ENCODE measurements around the gene VWA2. TPM values are rescaled to one million over a fixed set of nuclear protein-coding genes. Genes with fewer than 3 reads are reported as not detected.

VWA2 gene
- total and polyA plus RNA-seq, 10 of the 15 experiments (the other 5 are each of a cell fraction or from before 2014, with no cell fraction given) = 0.03 TPM; not detected in 9

- 38% methylated on average over 9 of the region's 9 CpGs for WGBS (ENCODE audit: insufficient coverage, insufficient replicate concordance, low lambda C conversion rate, missing lambda C conversion rate)
- no peaks in the 10 kb centered on the region for H3K36me3 ChIP-seq (ENCODE audit: control insufficient read depth in 2 of 2, insufficient read depth in 2 of 2, low read length in 1 of 2)
- H3K4me1 ChIP-seq (ENCODE audit: control insufficient read depth, insufficient read depth, low read length) = peaks cover 8% of the 10 kb centered on the region
- DNase-seq (ENCODE audit: low read depth, low spot score) (no peak), ATAC-seq (no peak), FAIRE-seq (no peak)
- TF ChIP-seq PAX5 (IDR thresholded peaks at IDR 0.05; ENCODE audit: borderline replicate concordance, low read depth, low read length) (no peak), KLF5 (IDR thresholded peaks at IDR 0.05; ENCODE audit: partially characterized antibody) (no peak), SMARCA5 (IDR thresholded peaks at IDR 0.05) (no peak), BHLHE40 (IDR thresholded peaks at IDR 0.05; ENCODE audit: borderline replicate concordance in 1 of 2, low read depth in 2 of 2, low read length in 1 of 2) (no peak), ETV6 (conservative IDR thresholded peaks at IDR 0.05 in 1 of 2, IDR thresholded peaks at IDR 0.05 in 1 of 2; ENCODE audit: borderline replicate concordance in 1 of 2, low read depth in 1 of 2) (no peak), ZNF384 (IDR thresholded peaks at IDR 0.05; ENCODE audit: borderline replicate concordance, low read depth, low read length) (no peak), RAD21 (IDR thresholded peaks at IDR 0.05; ENCODE audit: insufficient read depth, low read depth, low read length) (no peak), KDM1A (IDR thresholded peaks at IDR 0.05; ENCODE audit: borderline replicate concordance) (no peak), CHD2 (IDR thresholded peaks at IDR 0.05; ENCODE audit: borderline replicate concordance, low read depth, low read length) (no peak)
- CTCF ChIA-PET = interaction anchor here (0.5 to 0.7 kb wide), 2 partner anchors 11 to 1940 kb away, joined by 3 read pairs; no protein-coding TSS in a partner anchor
- POLR2A ChIA-PET = no interaction called here
- H2AFZ ChIP-seq (ENCODE audit: control insufficient read depth, low read depth, low read length) = no peak overlapping the region
- H3K4me3 ChIP-seq = no peak overlapping the region
- in situ Hi-C loops (cut with MboI) (loop anchor here (5.0 to 25.0 kb wide), 4 partner anchors 89 to 824 kb away; no protein-coding TSS in a partner anchor), intact Hi-C loops (cut with micrococcal nuclease; ENCODE audit: unreplicated experiment) (loop anchor here (5.0 kb wide), 3 partner anchors 246 to 504 kb away; no protein-coding TSS in a partner anchor)
- no peak overlapping the region for H3K9ac ChIP-seq (ENCODE audit: control insufficient read depth, insufficient read depth, low read length)
- no peaks in the 10 kb centered on the region; the same call in 2 of the 3 replicates for H3K9me3 ChIP-seq (replicated peaks; ENCODE audit: control insufficient read depth, insufficient read depth, low read length)
- SMC1A ChIA-PET (ENCODE audit: uncharacterized antibody, unreplicated experiment) = interaction anchor here (0.6 kb wide), 1 partner anchor 276 kb away, joined by 3 read pairs; no protein-coding TSS in a partner anchor
- H3K79me2 ChIP-seq (ENCODE audit: control insufficient read depth, insufficient read depth, low read length) = no peaks in the 10 kb centered on the region
- no TSS peak for BruUV-seq (replicated peaks)
- no peak overlapping the region for H3K27ac ChIP-seq (ENCODE audit: control insufficient read depth, insufficient read depth)
- RAD21 ChIA-PET (ENCODE audit: unreplicated experiment) = no interaction called here
- no peaks in the 10 kb centered on the region for H3K27me3 ChIP-seq (replicated peaks in 1 of 2; ENCODE audit: control insufficient read depth in 2 of 2, insufficient read depth in 2 of 2, low read length in 1 of 2)
- no peaks in the 10 kb centered on the region for H4K20me1 ChIP-seq (ENCODE audit: control insufficient read depth, insufficient read depth)
- no peak overlapping the region for H3K4me2 ChIP-seq (ENCODE audit: control insufficient read depth, insufficient read depth)
Measured at GRCh38 chr10:114301177-114301576, 62.1 kb downstream of the VWA2 start.
